ENCODE measurements around the gene GLIPR1L1.

The GLIPR1L1 gene

DNA sequence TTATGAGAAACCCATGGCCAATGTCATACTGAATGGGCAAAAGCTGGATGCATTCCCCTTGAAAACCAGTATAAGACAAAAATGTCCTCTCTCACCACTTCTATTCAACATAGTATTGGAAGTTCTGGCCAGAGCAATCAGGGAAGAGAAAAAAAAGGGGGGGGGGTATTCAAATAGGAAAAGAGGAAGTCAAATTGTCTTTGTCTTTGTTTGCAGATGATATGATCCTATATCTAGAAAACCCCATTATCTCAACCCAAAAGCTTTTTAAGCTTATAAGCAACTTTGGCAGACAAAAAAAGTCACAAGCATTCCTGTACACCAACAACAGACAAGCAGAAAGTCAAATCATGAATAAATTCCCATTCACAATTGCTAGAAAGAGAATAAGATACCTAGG, 19.5 kb downstream of the GLIPR1L1 start:
- DNase-seq: no peak

- no peak for DNase-seq
Observed at GRCh38 chr12:75360920-75361319, 26.4 kb downstream of the GLIPR1L1 start.

DNA sequence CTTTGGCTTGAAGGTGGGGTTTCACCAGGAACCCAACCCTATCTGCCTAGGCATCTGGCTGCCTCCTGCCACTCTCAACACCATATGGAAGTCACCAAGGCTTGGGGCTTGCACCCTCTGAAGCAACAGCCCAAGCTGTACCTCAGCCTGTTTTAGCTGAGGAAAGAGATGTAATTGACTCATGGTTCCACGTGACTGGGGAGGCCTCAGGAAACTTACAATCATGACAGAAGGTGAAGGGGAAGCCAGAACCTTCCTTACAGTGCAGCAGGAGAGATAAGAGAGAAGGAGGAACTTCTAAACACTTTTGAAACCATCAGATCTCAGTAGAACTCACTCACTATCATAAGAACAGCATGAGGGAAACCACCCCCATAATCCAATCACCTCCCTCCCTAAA, 26.9 kb downstream of the GLIPR1L1 start:
- no peak for DNase-seq

- DNase-seq: peak; percentile 88 to 95
Observed at GRCh38 chr12:75364919-75365318, 30.4 kb downstream of the GLIPR1L1 start.

- DNase-seq: no peak
Observed at GRCh38 chr12:75366629-75367028, 32.2 kb downstream of the GLIPR1L1 start.

DNA sequence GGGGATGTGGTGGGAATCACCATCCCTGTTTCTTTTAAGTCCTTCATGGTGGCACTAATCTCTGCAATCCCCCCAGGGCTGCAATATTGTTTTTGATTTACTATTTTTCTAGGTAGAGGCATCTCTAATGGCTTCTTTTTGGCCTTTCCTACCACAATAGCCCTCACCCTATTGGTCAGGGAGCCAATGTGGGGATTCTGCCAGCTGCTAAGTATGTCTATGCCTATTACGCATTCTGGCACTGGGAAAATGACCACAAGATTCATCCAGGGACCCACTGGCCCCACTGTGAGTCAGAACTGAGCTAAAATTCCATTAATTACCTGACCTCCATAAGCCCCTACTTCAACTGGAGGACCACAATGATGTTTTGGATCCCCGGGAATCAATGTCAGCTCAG, 40.5 kb downstream of the GLIPR1L1 start:
- DNase-seq: no peak

GRCh38 chr12:75378354-75378753, 43.9 kb downstream of the GLIPR1L1 start:
- no peak for DNase-seq

DNA sequence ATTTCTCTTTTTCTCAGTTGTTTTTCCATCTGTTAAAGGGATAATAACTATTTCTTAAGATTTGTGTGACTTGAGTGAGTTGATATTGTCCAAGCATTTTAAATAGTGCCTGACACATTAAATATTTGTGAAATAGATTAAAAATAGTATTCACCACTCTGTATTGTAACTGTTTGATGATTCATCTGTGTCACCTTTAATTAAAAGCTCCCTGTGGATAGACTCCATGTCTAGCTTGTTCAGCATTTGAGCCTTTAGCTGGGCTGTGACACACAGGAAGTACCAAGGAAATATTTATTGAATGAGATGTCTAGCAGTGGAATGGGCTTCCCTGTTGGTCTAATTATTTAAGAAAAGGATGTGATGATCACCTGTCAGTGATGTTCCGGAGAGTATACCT, 54.6 kb downstream of the GLIPR1L1 start:
- DNase-seq: no peak

DNA sequence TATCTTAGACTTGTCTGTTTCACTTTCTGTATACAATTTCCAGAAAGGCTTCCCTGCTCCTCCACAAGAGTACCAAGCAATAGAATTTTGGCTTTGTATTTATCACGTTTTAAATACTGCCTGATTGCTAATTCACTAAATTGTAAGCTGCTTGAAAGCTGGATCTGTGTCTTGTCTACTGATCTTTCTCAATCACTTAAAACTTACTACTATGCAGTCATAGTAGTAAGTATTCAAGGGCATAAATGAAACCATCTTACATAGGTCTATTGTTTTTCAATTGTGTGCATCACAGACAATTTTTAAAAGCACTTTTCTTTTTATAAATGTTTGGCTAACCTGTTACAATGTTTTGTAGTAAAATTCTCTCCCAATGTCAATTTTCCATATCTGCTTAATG, 55.2 kb downstream of the GLIPR1L1 start:
- no peak for DNase-seq

DNA sequence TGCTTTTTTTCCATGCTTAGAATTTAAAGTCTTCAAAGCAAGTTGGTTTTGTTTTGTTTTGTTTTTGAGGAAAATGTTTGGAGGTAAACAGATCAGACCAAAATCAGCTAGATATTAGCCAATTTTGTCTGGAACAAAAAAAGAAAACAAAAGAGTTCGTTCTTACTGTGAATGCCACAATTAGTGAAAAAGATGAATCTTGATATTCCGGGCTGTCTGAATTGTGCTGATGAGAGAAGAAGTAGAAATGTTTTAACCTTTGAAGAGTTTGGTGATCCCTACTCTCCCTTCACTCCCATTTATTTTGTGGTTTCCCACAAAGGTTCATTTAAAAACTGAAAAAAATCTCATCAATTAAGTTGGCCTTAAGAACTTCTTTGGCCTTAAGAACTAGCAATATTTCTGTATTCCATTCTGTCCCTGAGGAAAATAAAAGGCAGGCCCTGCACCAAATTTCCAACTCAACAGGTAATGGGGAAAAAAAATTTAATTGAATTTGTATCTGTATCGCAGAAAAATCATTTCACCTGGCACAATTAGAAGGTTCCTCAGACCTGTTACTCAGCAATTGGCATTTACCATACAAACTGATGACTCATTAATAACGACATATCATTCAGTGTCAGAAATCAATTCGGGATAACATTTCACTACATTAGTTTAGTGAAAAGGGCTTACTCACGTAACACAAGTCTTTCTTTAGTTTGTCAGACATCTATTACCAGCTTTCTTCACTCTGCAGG, 55.9 kb downstream of the GLIPR1L1 start:
- no peak for DNase-seq

DNA sequence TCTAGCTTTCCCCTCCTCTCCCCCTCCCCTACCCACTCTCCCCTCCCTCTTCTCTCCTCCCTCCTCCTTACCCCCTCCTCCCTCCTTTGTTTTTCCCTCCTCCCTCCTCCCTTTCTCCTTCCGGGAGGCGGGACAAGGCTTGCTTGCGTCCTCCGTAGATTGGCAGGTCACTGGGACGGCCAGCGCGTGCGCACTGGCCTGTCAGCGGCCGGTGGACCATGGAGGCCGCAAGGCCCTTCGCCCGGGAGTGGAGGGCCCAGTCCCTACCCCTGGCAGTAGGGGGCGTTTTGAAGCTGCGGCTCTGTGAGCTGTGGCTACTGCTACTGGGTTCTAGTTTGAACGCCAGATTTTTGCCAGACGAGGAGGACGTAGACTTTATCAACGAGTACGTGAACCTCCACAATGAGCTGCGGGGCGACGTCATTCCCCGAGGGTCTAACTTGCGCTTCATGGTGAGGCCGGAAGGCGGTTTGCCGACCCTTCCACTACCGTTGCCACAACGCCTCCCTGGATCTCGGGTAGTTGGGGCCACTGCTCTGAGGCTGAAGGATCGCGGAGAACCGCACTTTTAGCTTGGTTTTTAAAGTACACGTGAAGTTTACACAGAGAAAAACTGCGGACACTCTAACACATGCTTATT, 56.5 kb downstream of the GLIPR1L1 start, which contains the start of gene GLIPR1L2:
Gene GLIPR1L2 (plus strand): TSS at position 191 of the 640 bp plus-strand sequence. CDS start 28 bp downstream, at position 219.
- DNase-seq: peak; percentile 88 to 92

GRCh38 chr12:75404231-75404630, 69.8 kb downstream of the GLIPR1L1 start:
- DNase-seq: no peak

GRCh38 chr12:75407683-75408082, 73.2 kb downstream of the GLIPR1L1 start:
- no peak for DNase-seq

DNA sequence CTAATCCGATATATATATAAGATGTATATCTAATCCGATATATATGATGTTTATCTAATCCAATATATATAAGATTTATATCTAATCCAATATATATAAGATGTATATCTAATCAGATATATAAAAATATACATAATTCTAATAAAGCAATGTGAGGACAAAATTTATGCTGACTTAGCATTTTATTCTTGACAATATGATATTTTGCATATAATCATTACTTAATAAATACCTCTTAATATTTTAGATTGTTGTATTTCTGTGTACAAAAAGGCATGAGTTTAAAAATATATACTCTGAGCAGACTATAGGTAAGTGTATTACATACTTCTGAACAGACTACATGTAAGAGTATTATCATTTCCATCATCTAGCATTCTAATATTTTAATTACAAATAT, 75.4 kb downstream of the GLIPR1L1 start:
- DNase-seq: no peak

- DNase-seq: no peak
Observed at GRCh38 chr12:75414671-75415070, 80.2 kb downstream of the GLIPR1L1 start.

GRCh38 chr12:75419841-75420240, 85.4 kb downstream of the GLIPR1L1 start:
- no peak for DNase-seq
